GM18907 (cell line): ENCODE results near the gene ARPC1B.

ENCODE experiments used
- ATAC-seq: cut with Tn5 transposase; IDR thresholded peaks from one replicate; pipeline ENCODE4 v1.9.1; 2021; ENCODE audit warnings: mild to moderate bottlenecking, moderate library complexity; ENCODE audit not compliant: unreplicated experiment

The ARPC1B gene

DNA sequence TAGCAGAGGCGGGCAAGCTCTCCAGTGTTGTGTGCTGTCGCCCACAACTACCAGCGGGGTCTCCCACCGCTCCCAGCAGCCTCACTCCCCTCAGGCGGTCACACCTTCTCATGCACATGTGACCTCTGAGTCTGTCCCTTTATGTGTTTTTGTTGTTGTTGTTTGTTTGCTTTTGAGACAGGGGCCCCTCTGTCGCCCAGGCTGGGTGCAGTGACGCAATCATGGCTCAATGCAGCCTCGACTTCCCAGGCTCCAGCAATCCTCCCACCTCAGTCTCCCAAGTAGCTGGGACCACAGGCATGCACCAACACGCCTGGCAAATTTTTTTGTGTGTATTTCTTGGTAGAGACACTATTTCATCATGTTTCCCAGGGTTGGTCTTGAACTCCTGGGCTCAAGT, 65.7 kb downstream of the ARPC1B start:
- ATAC-seq: no peak
